ENCODE results near the gene SPNS1.
A peak's percentile ranks its signal among the peaks of the same experiment; 100 is the strongest.
"Not testable (repeated sequence)": the region's sequence is repeated elsewhere in the genome, so short reads cannot be mapped to it uniquely, and the experiment has no call there.

Gene SPNS1

DNA sequence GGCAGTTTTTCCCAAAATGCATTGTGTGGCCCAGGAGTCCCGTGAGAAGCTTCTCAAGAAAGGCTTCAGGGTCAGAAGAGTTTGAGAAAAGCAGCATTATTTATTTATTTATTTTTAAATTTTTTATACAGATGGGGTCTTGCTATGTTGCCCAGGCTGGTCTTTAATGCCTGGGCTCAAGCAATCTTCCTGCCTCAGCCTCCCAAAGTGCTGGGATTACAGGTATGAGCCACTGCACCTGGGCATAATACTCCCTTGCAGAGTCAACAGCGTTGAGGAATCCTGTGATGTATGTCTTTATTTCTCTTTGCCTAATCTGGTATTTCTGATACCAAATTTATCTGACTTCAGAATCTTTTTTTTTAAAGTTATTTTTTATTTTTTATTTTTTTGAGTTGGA is 25.4 kb downstream of the SPNS1 start:
- peaks cover 9% of the 10 kb centered on the region for H3K27me3 ChIP-seq
- no peaks in the 10 kb centered on the region for H3K36me3 ChIP-seq
- H3K4me3 ChIP-seq (ENCODE audit: low read depth, low read length) = no peak overlapping the region
- H3K4me1 ChIP-seq = no peaks in the 10 kb centered on the region
- H3K9me3 ChIP-seq = no peaks in the 10 kb centered on the region
- TF ChIP-seq CTCF (IDR thresholded peaks at IDR 0.05; ENCODE audit: low read depth, low read length) = no peak
- no peak for DNase-seq

- not testable (repeated sequence) for DNase-seq; H3K4me1 ChIP-seq; H3K9me3 ChIP-seq; H3K27me3 ChIP-seq; H3K4me3 ChIP-seq (ENCODE audit: low read depth, low read length); H3K36me3 ChIP-seq
These were observed 30.0 kb downstream of the SPNS1 start for GRCh38 chr16:29004496-29005139.

GRCh38 chr16:29007730-29008593 is 33.4 kb downstream of the SPNS1 start:
- H3K9me3 ChIP-seq = no peaks in the 10 kb centered on the region
- DNase-seq = no peak
- H3K4me3 ChIP-seq (ENCODE audit: low read depth, low read length) = no peak overlapping the region
- no peaks in the 10 kb centered on the region for H3K4me1 ChIP-seq
- H3K36me3 ChIP-seq = no peaks in the 10 kb centered on the region
- no peak for TF ChIP-seq CTCF (IDR thresholded peaks at IDR 0.05; ENCODE audit: low read depth, low read length)
- no peaks in the 10 kb centered on the region; the same call in 1 of the 2 replicates for H3K27me3 ChIP-seq

GRCh38 chr16:29009050-29009837 is 34.7 kb downstream of the SPNS1 start:
- H3K9me3 ChIP-seq = no peaks in the 10 kb centered on the region
- DNase-seq = no peak
- H3K4me3 ChIP-seq (ENCODE audit: low read depth, low read length) = no peak overlapping the region
- H3K27me3 ChIP-seq = no peaks in the 10 kb centered on the region
- TF ChIP-seq CTCF (IDR thresholded peaks at IDR 0.05; ENCODE audit: low read depth, low read length) = no peak
- no peaks in the 10 kb centered on the region for H3K36me3 ChIP-seq
- no peaks in the 10 kb centered on the region for H3K4me1 ChIP-seq

DNA sequence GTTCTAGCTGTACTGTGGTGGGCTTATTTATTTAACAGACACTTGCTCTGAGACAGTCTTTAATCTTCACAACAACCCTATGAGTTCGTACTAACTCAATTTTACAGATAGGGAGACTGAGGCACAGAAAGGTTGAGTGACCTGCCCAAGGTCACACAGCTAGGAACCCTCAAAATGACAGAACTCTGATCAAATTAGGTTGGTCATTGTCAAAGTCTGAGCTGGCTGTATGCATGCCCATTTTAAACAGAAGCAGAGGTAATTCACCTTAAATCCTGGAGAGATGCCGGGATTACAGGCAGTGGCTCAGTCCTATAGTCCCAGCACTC is 35.2 kb downstream of the SPNS1 start:
- Histone ChIP-seq H3K4me1 (no peaks in the 10 kb centered on the region), H3K36me3 (no peaks in the 10 kb centered on the region), H3K4me3 (ENCODE audit: low read depth, low read length) (no peak overlapping the region), H3K27me3 (no peaks in the 10 kb centered on the region), H3K9me3 (no peaks in the 10 kb centered on the region)
- TF ChIP-seq CTCF (IDR thresholded peaks at IDR 0.05; ENCODE audit: low read depth, low read length) = no peak
- no peak for DNase-seq

GRCh38 chr16:29011112-29011511 is 36.5 kb downstream of the SPNS1 start:
- no peaks in the 10 kb centered on the region for H3K9me3 ChIP-seq
- DNase-seq = peak; percentile 43
- TF ChIP-seq CTCF (IDR thresholded peaks at IDR 0.05; ENCODE audit: low read depth, low read length) = peak; percentile 34
- H3K4me3 ChIP-seq (ENCODE audit: low read depth, low read length) = no peak overlapping the region
- no peaks in the 10 kb centered on the region for H3K27me3 ChIP-seq
- no peaks in the 10 kb centered on the region for H3K36me3 ChIP-seq
- no peaks in the 10 kb centered on the region for H3K4me1 ChIP-seq
